Mesothelial cell of epicardium (in vitro differentiated cells): ENCODE results near the gene ACCSL. TPM values are rescaled to one million over a fixed set of nuclear protein-coding genes. Genes with fewer than 3 reads are reported as not detected.

Source experiments
- DNase-seq, 2 experiments: peaks; one replicate each; pipeline ENCODE4 v3.0.0; 2021; ENCODE audit warnings: low spot score in 2 of 2; ENCODE audit not compliant: unreplicated experiment in 2 of 2
- H3K27ac Mint-ChIP-seq: 2 replicates; pipeline ENCODE4 v1.8.0; 2021; ENCODE audit warnings: mixed read lengths
- H3K27me3 Mint-ChIP-seq: 2 replicates; pipeline ENCODE4 v1.8.0; 2021; ENCODE audit warnings: low read depth, mixed read lengths
- H3K36me3 Mint-ChIP-seq: 2 replicates; pipeline ENCODE4 v1.8.0; 2021; ENCODE audit warnings: mixed read lengths
- H3K4me1 Mint-ChIP-seq: 2 replicates; pipeline ENCODE4 v1.8.0; 2021; ENCODE audit warnings: mixed read lengths
- H3K4me3 Mint-ChIP-seq: 2 replicates; pipeline ENCODE4 v1.8.0; 2021; ENCODE audit warnings: mild to moderate bottlenecking, moderate library complexity, mixed read lengths
- H3K9me3 Mint-ChIP-seq: 2 replicates; pipeline ENCODE4 v1.8.0; 2021; ENCODE audit warnings: mixed read lengths
- CTCF ChIP-seq: fragments of 200-600 bp; sonication (generic); IDR thresholded peaks from one replicate; pipeline ENCODE4 v1.5.0; 2021; ENCODE audit warnings: antibody characterized with exemption; ENCODE audit not compliant: unreplicated experiment
- total RNA-seq: library from RNA; stranded (reverse); gene quantifications from 3 replicates; pipeline ENCODE4 v1.2.1, GENCODE V29; 2021

Gene ACCSL
- total RNA-seq, 1 donor from 2014 or later = not detected

- Mint-ChIP-seq H3K27ac (no peak overlapping the region), H3K27me3 (peaks cover 34% of the 10 kb centered on the region)
Observed at GRCh38 chr11:44018829-44019228, 29.0 kb upstream of the ACCSL start.

GRCh38 chr11:44024977-44025376 lies 22.8 kb upstream of the ACCSL start:
- no peak for TF ChIP-seq CTCF
- peaks cover under 1% of the 10 kb centered on the region for H3K4me1 Mint-ChIP-seq
- peaks cover 21% of the 10 kb centered on the region for H3K27me3 Mint-ChIP-seq
- no peak for DNase-seq
- H3K4me3 Mint-ChIP-seq = no peak overlapping the region
- no peak overlapping the region for H3K27ac Mint-ChIP-seq
- no peaks in the 10 kb centered on the region for H3K36me3 Mint-ChIP-seq
- H3K9me3 Mint-ChIP-seq = peaks cover 46% of the 10 kb centered on the region

More at GRCh38 chr11:44018829-44019228, 29.0 kb upstream of the ACCSL start:
- Mint-ChIP-seq H3K36me3 (no peaks in the 10 kb centered on the region), H3K4me1 (no peaks in the 10 kb centered on the region), H3K4me3 (no peak overlapping the region), H3K9me3 (peaks cover 26% of the 10 kb centered on the region)
- TF ChIP-seq CTCF = no peak
- no peak for DNase-seq

- no peak for TF ChIP-seq CTCF
- DNase-seq = no peak
- H3K27ac Mint-ChIP-seq = no peak overlapping the region
- peaks cover 19% of the 10 kb centered on the region for H3K27me3 Mint-ChIP-seq
- peaks cover 7% of the 10 kb centered on the region for H3K4me1 Mint-ChIP-seq
- H3K4me3 Mint-ChIP-seq = no peak overlapping the region
- no peaks in the 10 kb centered on the region for H3K36me3 Mint-ChIP-seq
- H3K9me3 Mint-ChIP-seq = peaks cover 46% of the 10 kb centered on the region
Observed at GRCh38 chr11:44025727-44026126, 22.1 kb upstream of the ACCSL start.

- Mint-ChIP-seq H3K4me3 (no peak overlapping the region), H3K36me3 (no peaks in the 10 kb centered on the region), H3K27ac (no peak overlapping the region), H3K9me3 (peaks cover 24% of the 10 kb centered on the region), H3K27me3 (peaks cover 15% of the 10 kb centered on the region), H3K4me1 (peaks cover 10% of the 10 kb centered on the region)
- no peak for TF ChIP-seq CTCF
- DNase-seq = peak in 1 of 2 experiments; percentile 27
Observed at GRCh38 chr11:44028401-44028800, 19.4 kb upstream of the ACCSL start.

- Mint-ChIP-seq H3K36me3 (no peaks in the 10 kb centered on the region), H3K4me3 (no peak overlapping the region), H3K27ac (no peak overlapping the region), H3K9me3 (peaks cover 19% of the 10 kb centered on the region), H3K27me3 (peaks cover 13% of the 10 kb centered on the region), H3K4me1 (peaks cover 10% of the 10 kb centered on the region)
- TF ChIP-seq CTCF = no peak
- DNase-seq = peak in 1 of 2 experiments; percentile 22
Observed at GRCh38 chr11:44028816-44029506, 18.8 kb upstream of the ACCSL start.

- TF ChIP-seq CTCF = no peak
- peak in 1 of 2 experiments; percentile 17 for DNase-seq
- H3K9me3 Mint-ChIP-seq = peaks cover 19% of the 10 kb centered on the region
- H3K4me3 Mint-ChIP-seq = no peak overlapping the region
- H3K4me1 Mint-ChIP-seq = peaks cover 10% of the 10 kb centered on the region
- peaks cover 13% of the 10 kb centered on the region for H3K27me3 Mint-ChIP-seq
- peak overlapping the region; percentile 25 for H3K27ac Mint-ChIP-seq
- no peaks in the 10 kb centered on the region for H3K36me3 Mint-ChIP-seq
Observed at GRCh38 chr11:44029507-44029845, 18.3 kb upstream of the ACCSL start.
